Panc1 (cell line): ENCODE measurements around the gene RASSF4. TPM values are rescaled to one million over a fixed set of nuclear protein-coding genes. Genes with fewer than 3 reads are reported as not detected.

Source experiments
- ATAC-seq: fragments of 200-7000 bp; cut with Tn5 transposase; 2 replicates; pipeline ENCODE4 v1.9.1; 2020; ENCODE audit warnings: mild to moderate bottlenecking, moderate library complexity
- BruUV-seq: library from RNA; stranded (reverse); fragments of 400-500 nt; replicated peaks from 2 replicates; lab custom pipeline; 2021; lab: Mats Ljungman, UMichigan
- CTCF ChIA-PET: fragments of 300-600 bp; sonication (Branson Sonifier 250); formaldehyde crosslinking; loops from one replicate; lab custom pipeline; 2022; ENCODE audit warnings: antibody characterized with exemption; lab: Charles Lee
- POLR2A ChIA-PET: fragments of 300-600 bp; sonication (Branson Sonifier 250); formaldehyde crosslinking; loops from one replicate; lab custom pipeline; 2022; ENCODE audit warnings: antibody characterized with exemption; lab: Charles Lee
- DNase-seq: peaks from one replicate; pipeline ENCODE4 v3.0.0-alpha.2; 2010; ENCODE audit warnings: low read depth, low spot score
- H3K27ac ChIP-seq: 2 replicates; pipeline ENCODE4 v1.5.1; 2011; ENCODE audit warnings: mild to moderate bottlenecking, low read length, inconsistent platforms
- H3K27me3 ChIP-seq: fragments of 200-500 bp; sonication (Bioruptor generic); 2 replicates; pipeline ENCODE4 v1.6.0; 2014; ENCODE audit warnings: low read length, inconsistent platforms; ENCODE audit not compliant: control insufficient read depth, insufficient read depth
- H3K36me3 ChIP-seq: fragments of 200-500 bp; sonication (Bioruptor generic); 2 replicates; pipeline ENCODE4 v1.5.1; 2014; ENCODE audit warnings: inconsistent platforms, mild to moderate bottlenecking, low read length, moderate library complexity; ENCODE audit not compliant: control insufficient read depth, insufficient read depth
- H3K4me1 ChIP-seq: 2 replicates; pipeline ENCODE4 v1.5.1; 2011; ENCODE audit warnings: inconsistent platforms, mild to moderate bottlenecking, low read length, moderate library complexity; ENCODE audit not compliant: control insufficient read depth, insufficient read depth
- H3K4me3 ChIP-seq, 2 experiments: 2 replicates each; pipeline ENCODE4 v1.5.1; 2011 to 2012; ENCODE audit warnings: low read depth in 2 of 2, low read length in 2 of 2, mild to moderate bottlenecking in 2 of 2, inconsistent platforms in 1 of 2, moderate library complexity in 1 of 2
- H3K9me3 ChIP-seq: fragments of 200-500 bp; sonication (Bioruptor generic); 2 replicates; pipeline ENCODE4 v1.5.1; 2014; ENCODE audit warnings: low read depth, mild to moderate bottlenecking, inconsistent platforms, low read length, moderate library complexity; ENCODE audit not compliant: control insufficient read depth, insufficient read depth
- POLR2AphosphoS5 ChIP-seq: IDR thresholded peaks from 2 replicates; pipeline ENCODE4 v1.6.1; 2012; ENCODE audit warnings: mild to moderate bottlenecking, low read depth, low read length, moderate library complexity
- SIN3A ChIP-seq: IDR thresholded peaks from 2 replicates; pipeline ENCODE4 v1.6.1; 2012; ENCODE audit warnings: low read depth, mild to moderate bottlenecking, low read length, moderate library complexity, borderline replicate concordance; ENCODE audit not compliant: insufficient read depth
- TCF7L2 ChIP-seq: IDR thresholded peaks from 2 replicates; pipeline ENCODE4 v1.6.1; 2011; ENCODE audit warnings: mild to moderate bottlenecking, low read depth, low read length, inconsistent platforms
- in situ Hi-C: cut with HindIII; loops from 2 replicates; pipeline ENCODE4 v1.10.0; 2016; ENCODE audit warnings: low sequenced_read_pairs, low pct_unique_long_range_greater_than_20kb
- intact Hi-C: fragments of 100-400 bp; cut with micrococcal nuclease; formaldehyde crosslinking; loops from one replicate; pipeline ENCODE4 v1.10.0; 2022; ENCODE audit not compliant: unreplicated experiment
- total RNA-seq: library from RNA; stranded (reverse); gene quantifications from one replicate; pipeline ENCODE4 v1.2.1, GENCODE V29; 2021; ENCODE audit not compliant: unreplicated experiment
- TF ChIP-seq, protein P1 (sequence below), 2 experiments: IDR thresholded peaks; 2 replicates each; pipeline ENCODE4 v1.6.1; 2011 to 2012; ENCODE audit warnings: low read depth in 2 of 2, control low read depth in 1 of 2, low read length in 1 of 2, mild to moderate bottlenecking in 1 of 2, moderate library complexity in 1 of 2; ENCODE audit not compliant: insufficient read depth in 1 of 2
- TF ChIP-seq, protein P2 (sequence below): fragments of 450-650 bp; IDR thresholded peaks from 2 replicates; pipeline ENCODE4 v1.5.1; 2017; ENCODE audit warnings: mild to moderate bottlenecking

The RASSF4 gene
- total RNA-seq, 1 experiment from 2014 or later = 13.9 TPM

DNA sequence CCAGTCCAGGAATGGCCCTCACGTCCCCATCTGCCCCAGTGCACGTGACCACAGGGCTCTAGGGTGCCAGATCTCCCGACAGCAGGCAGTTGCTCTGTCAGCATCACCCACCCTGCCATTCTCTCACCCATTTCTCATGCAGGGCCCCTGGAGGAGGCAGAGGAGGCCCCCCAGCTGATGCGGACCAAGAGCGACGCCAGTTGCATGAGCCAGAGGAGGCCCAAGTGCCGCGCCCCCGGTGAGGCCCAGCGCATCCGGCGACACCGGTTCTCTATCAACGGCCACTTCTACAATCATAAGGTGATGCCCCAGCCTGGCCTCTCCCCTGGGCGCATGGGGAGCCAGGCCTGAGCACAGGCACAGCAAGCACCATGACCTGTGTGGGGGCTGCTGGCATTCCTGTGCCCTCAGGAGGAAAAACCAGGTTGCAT, 25.1 kb downstream of the RASSF4 start:
- no peak overlapping the region for H3K27ac ChIP-seq
- no peaks in the 10 kb centered on the region for H3K36me3 ChIP-seq
- H3K27me3 ChIP-seq = no peaks in the 10 kb centered on the region
- H3K4me3 ChIP-seq = no peak overlapping the region
- TF ChIP-seq SIN3A (no peak), POLR2AphosphoS5 (no peak), TCF7L2 (no peak)
- TF ChIP-seq, protein P1, sequence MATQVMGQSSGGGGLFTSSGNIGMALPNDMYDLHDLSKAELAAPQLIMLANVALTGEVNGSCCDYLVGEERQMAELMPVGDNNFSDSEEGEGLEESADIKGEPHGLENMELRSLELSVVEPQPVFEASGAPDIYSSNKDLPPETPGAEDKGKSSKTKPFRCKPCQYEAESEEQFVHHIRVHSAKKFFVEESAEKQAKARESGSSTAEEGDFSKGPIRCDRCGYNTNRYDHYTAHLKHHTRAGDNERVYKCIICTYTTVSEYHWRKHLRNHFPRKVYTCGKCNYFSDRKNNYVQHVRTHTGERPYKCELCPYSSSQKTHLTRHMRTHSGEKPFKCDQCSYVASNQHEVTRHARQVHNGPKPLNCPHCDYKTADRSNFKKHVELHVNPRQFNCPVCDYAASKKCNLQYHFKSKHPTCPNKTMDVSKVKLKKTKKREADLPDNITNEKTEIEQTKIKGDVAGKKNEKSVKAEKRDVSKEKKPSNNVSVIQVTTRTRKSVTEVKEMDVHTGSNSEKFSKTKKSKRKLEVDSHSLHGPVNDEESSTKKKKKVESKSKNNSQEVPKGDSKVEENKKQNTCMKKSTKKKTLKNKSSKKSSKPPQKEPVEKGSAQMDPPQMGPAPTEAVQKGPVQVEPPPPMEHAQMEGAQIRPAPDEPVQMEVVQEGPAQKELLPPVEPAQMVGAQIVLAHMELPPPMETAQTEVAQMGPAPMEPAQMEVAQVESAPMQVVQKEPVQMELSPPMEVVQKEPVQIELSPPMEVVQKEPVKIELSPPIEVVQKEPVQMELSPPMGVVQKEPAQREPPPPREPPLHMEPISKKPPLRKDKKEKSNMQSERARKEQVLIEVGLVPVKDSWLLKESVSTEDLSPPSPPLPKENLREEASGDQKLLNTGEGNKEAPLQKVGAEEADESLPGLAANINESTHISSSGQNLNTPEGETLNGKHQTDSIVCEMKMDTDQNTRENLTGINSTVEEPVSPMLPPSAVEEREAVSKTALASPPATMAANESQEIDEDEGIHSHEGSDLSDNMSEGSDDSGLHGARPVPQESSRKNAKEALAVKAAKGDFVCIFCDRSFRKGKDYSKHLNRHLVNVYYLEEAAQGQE (IDR thresholded peaks at IDR 0.05; ENCODE audit: insufficient read depth in 1 of 2, low read depth in 2 of 2, low read length in 1 of 2) = no peak
- TF ChIP-seq, protein P2, sequence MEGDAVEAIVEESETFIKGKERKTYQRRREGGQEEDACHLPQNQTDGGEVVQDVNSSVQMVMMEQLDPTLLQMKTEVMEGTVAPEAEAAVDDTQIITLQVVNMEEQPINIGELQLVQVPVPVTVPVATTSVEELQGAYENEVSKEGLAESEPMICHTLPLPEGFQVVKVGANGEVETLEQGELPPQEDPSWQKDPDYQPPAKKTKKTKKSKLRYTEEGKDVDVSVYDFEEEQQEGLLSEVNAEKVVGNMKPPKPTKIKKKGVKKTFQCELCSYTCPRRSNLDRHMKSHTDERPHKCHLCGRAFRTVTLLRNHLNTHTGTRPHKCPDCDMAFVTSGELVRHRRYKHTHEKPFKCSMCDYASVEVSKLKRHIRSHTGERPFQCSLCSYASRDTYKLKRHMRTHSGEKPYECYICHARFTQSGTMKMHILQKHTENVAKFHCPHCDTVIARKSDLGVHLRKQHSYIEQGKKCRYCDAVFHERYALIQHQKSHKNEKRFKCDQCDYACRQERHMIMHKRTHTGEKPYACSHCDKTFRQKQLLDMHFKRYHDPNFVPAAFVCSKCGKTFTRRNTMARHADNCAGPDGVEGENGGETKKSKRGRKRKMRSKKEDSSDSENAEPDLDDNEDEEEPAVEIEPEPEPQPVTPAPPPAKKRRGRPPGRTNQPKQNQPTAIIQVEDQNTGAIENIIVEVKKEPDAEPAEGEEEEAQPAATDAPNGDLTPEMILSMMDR = no peak
- POLR2A ChIA-PET = no interaction called here
- no TSS peak for BruUV-seq
- intact Hi-C loops (no loop called here), in situ Hi-C loops (no loop called here)
- no peak for ATAC-seq
- H3K9me3 ChIP-seq = no peaks in the 10 kb centered on the region
- CTCF ChIA-PET = no interaction called here
- no peak for DNase-seq
- peaks cover 31% of the 10 kb centered on the region for H3K4me1 ChIP-seq

DNA sequence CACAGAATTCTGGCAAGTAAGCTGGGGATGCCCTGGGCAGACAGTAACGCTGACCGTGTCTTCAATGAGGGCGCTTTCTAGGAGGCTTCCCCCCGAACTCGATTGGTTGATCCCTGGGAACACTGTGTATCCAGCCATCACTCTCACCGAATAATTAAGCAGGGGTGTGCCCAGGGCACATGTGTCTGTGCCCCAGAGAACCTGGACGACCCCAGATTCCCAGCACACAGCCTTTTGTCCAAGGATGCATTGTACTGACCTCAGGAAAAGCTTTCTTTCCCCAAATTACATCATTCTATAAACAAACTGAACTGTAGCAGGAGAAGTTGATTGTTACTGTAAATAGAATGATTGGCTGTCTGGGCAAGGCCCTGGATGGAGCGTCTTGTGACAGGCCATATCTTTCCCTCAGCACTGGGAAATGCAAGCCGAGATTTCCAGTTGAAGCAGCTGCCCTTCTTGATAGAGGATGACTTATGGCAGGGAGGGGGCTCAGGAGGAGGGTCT, 25.6 kb downstream of the RASSF4 start:
- Histone ChIP-seq H3K4me1 (peaks cover 29% of the 10 kb centered on the region), H3K4me3 (no peak overlapping the region), H3K27ac (no peak overlapping the region), H3K9me3 (no peaks in the 10 kb centered on the region), H3K27me3 (no peaks in the 10 kb centered on the region), H3K36me3 (no peaks in the 10 kb centered on the region)
- ChIA-PET CTCF (no interaction called here), POLR2A (no interaction called here)
- no TSS peak for BruUV-seq
- in situ Hi-C loops = no loop called here
- TF ChIP-seq SIN3A = no peak
- TF ChIP-seq, protein P2 = no peak
- DNase-seq (no peak), ATAC-seq (no peak)
- intact Hi-C loops = no loop called here
